Subcutaneous adipose tissue (tissue), 4 donors: ENCODE measurements around the gene ARSJ. TPM values are rescaled to one million over a fixed set of nuclear protein-coding genes. Genes with fewer than 3 reads are reported as not detected.

Experiments used
- total RNA-seq, 4 donors: library from RNA; depleted of rRNA; stranded (reverse); fragments of >200 nt; gene quantifications; one replicate each; pipeline ENCODE4 v1.1.0, GENCODE V29; 2016
- TF ChIP-seq, protein P1 (sequence below): fragments of 450-650 bp; IDR thresholded peaks from one replicate; pipeline ENCODE4 v1.5.1; 2016; ENCODE audit warnings: low read depth, mild to moderate bottlenecking, control low read depth, antibody characterized with exemption, moderate library complexity

The ARSJ gene
- total RNA-seq, 4 donors from 2014 or later: 0.75 to 1.2 (median 1.0) TPM

DNA sequence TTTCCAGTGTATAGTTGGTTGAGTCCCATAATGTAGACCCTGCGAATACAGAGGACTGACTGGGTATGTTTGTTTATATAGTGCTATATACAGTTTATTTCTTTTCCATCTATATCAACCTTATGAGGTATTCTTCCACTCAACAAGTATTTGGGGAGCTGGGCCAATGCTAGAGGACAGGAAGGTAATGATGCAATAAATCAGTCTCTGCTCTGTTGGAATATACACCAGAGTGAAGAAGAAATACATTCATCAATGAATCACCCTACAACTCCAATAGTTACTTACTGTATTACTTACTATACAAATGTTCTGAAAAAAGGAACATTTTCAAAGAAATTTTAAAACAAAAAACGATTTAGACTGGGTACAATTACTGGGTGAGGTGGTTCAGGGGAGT, 2.1 kb upstream of the ARSJ start:
- TF ChIP-seq, protein P1, sequence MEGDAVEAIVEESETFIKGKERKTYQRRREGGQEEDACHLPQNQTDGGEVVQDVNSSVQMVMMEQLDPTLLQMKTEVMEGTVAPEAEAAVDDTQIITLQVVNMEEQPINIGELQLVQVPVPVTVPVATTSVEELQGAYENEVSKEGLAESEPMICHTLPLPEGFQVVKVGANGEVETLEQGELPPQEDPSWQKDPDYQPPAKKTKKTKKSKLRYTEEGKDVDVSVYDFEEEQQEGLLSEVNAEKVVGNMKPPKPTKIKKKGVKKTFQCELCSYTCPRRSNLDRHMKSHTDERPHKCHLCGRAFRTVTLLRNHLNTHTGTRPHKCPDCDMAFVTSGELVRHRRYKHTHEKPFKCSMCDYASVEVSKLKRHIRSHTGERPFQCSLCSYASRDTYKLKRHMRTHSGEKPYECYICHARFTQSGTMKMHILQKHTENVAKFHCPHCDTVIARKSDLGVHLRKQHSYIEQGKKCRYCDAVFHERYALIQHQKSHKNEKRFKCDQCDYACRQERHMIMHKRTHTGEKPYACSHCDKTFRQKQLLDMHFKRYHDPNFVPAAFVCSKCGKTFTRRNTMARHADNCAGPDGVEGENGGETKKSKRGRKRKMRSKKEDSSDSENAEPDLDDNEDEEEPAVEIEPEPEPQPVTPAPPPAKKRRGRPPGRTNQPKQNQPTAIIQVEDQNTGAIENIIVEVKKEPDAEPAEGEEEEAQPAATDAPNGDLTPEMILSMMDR: no peak

DNA sequence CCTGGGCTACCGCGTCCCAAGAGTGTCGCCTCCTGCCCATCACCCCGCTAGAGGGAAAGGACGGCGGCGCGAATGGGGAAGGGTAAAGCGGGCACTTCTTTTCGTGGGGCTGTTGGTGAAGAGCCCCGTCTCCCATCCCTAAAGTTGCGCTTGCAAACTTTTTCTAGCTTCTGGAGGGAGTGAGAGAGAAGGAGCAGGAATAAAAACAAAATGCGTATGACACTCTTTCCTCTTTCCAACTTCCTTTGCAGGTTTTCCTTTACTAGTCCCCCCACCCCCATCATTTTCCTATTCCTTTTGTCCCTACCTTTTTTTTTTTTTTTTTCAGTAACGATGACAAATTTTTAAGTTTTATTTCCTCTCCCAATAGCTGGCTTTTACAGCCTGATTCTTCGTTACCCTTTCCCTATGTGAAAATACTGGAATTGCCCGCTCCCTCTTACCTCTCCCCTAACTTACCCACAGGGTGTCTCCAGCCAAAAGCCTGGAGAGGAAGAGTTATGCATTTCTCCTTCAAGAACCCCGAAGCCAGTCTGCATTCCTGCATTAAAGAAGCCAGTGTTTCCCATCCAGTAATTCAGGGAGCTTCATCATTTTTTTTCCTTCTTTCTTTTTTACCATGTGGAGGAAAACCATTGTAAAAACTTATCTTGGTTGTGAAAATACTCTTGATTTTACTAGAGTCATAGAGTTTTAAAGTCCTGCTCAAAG, 613 bp upstream of the ARSJ start:
- TF ChIP-seq, protein P1: no peak

- TF ChIP-seq, protein P1: no peak
These were observed 793 bp downstream of the ARSJ start for GRCh38 chr4:113978561-113979147.

- TF ChIP-seq, protein P1: no peak
These were observed 1.3 kb downstream of the ARSJ start for GRCh38 chr4:113978105-113978504.

DNA sequence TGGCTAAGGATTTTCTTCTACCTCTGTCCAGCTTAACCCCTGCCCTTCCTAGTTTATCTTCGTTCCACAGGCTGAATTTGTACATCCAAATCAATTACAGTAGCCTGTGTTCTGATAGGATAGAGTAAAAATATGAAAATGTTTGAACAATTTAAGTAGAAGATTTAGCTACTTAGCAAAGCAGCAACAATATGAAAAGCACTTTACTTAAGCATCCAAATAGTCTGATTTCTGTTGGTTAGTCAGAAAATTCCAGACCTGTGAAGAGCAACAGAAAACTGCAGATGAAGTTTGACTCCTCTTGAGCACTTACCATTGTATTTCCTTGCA, 2.0 kb downstream of the ARSJ start:
- TF ChIP-seq, protein P1: no peak

GRCh38 chr4:113976741-113977525, 2.5 kb downstream of the ARSJ start:
- TF ChIP-seq, protein P1: no peak

DNA sequence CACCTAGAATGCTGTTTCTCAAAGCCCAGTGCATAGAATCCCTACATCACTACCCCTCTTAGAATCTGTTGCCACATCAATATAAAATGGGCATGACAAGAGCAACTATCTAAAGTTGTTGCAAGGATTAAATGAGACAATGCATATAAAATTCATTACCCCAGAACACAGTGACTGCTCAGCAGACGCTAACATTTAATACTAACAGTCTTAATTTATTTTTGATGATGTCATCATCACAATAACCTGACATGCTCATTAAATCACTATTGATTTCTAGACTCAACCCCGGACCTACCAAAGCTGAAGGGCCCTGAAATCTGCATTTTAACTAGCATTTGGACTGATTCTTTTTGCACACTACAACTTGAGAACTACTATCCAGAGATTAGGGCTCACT, 3.9 kb downstream of the ARSJ start:
- TF ChIP-seq, protein P1: no peak
